SK-N-SH treated with all-trans-retinoic acid at 6 μM for 48 hours (cell line): Measurements from ENCODE around the gene POU4F1.

Source experiments
- ATAC-seq: fragments of 200-7000 bp; cut with Tn5 transposase; 3 replicates; pipeline ENCODE4 v1.9.1; 2020; ENCODE audit warnings: mild to moderate bottlenecking, moderate library complexity
- ARNTL ChIP-seq: fragments of 450-650 bp; formaldehyde crosslinking; IDR thresholded peaks from 2 replicates; pipeline ENCODE4 v1.5.0; 2020; ENCODE audit warnings: low read depth, mild to moderate bottlenecking, moderate library complexity, borderline replicate concordance
- RARB ChIP-seq: fragments of 250-450 bp; sonication (Bioruptor Pico); IDR thresholded peaks from 2 replicates; pipeline ENCODE4 v1.8.0; 2021; ENCODE audit warnings: mild to moderate bottlenecking, moderate library complexity
- TCF4 ChIP-seq: fragments of 250-450 bp; sonication (Bioruptor Pico); IDR thresholded peaks from 2 replicates; pipeline ENCODE4 v1.8.0; 2021; ENCODE audit warnings: mild to moderate bottlenecking, moderate library complexity, borderline replicate concordance
- TOX ChIP-seq: fragments of 250-450 bp; sonication (Bioruptor Pico); IDR thresholded peaks from 2 replicates; pipeline ENCODE4 v1.8.0; 2021; ENCODE audit warnings: mild to moderate bottlenecking, moderate library complexity, borderline replicate concordance
- ZC3H10 ChIP-seq: fragments of 250-450 bp; sonication (Bioruptor Pico); IDR thresholded peaks from 2 replicates; pipeline ENCODE4 v1.5.1; 2021; ENCODE audit warnings: mild to moderate bottlenecking, moderate library complexity
- ZFP3 ChIP-seq: fragments of 250-450 bp; sonication (Bioruptor Pico); IDR thresholded peaks from 2 replicates; pipeline ENCODE4 v1.5.0; 2020; ENCODE audit warnings: mild to moderate bottlenecking, moderate library complexity
- ZFP30 ChIP-seq: fragments of 450-650 bp; formaldehyde crosslinking; IDR thresholded peaks from 2 replicates; pipeline ENCODE4 v1.5.0; 2022; ENCODE audit warnings: mild to moderate bottlenecking, moderate library complexity
- ZNF8 ChIP-seq: fragments of 450-650 bp; formaldehyde crosslinking; IDR thresholded peaks from 2 replicates; pipeline ENCODE4 v1.5.0; 2020; ENCODE audit warnings: mild to moderate bottlenecking, moderate library complexity
- TF ChIP-seq, protein P1 (sequence below): fragments of 250-450 bp; sonication (Bioruptor Pico); IDR thresholded peaks from 2 replicates; pipeline ENCODE4 v1.5.1; 2021; ENCODE audit warnings: mild to moderate bottlenecking, moderate library complexity
- TF ChIP-seq, protein P2 (sequence below): fragments of 250-450 bp; sonication (Bioruptor Pico); IDR thresholded peaks from 2 replicates; pipeline ENCODE4 v1.8.0; 2021; ENCODE audit warnings: low read depth, mild to moderate bottlenecking, moderate library complexity, borderline replicate concordance

Gene POU4F1

GRCh38 chr13:78562237-78562889, 41.0 kb downstream of the POU4F1 start:
- TF ChIP-seq ZC3H10 (CRISPR knock-in tag) (no peak), ARNTL (no peak), ZNF8 (CRISPR knock-in tag) (no peak), TCF4 (CRISPR knock-in tag) (no peak), ZFP30 (CRISPR knock-in tag) (no peak), RARB (CRISPR knock-in tag) (no peak), TOX (CRISPR knock-in tag) (no peak), ZFP3 (CRISPR knock-in tag) (no peak)
- TF ChIP-seq, protein P1, sequence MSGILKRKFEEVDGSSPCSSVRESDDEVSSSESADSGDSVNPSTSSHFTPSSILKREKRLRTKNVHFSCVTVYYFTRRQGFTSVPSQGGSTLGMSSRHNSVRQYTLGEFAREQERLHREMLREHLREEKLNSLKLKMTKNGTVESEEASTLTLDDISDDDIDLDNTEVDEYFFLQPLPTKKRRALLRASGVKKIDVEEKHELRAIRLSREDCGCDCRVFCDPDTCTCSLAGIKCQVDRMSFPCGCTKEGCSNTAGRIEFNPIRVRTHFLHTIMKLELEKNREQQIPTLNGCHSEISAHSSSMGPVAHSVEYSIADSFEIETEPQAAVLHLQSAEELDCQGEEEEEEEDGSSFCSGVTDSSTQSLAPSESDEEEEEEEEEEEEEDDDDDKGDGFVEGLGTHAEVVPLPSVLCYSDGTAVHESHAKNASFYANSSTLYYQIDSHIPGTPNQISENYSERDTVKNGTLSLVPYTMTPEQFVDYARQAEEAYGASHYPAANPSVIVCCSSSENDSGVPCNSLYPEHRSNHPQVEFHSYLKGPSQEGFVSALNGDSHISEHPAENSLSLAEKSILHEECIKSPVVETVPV (CRISPR knock-in tag): no peak
- TF ChIP-seq, protein P2, sequence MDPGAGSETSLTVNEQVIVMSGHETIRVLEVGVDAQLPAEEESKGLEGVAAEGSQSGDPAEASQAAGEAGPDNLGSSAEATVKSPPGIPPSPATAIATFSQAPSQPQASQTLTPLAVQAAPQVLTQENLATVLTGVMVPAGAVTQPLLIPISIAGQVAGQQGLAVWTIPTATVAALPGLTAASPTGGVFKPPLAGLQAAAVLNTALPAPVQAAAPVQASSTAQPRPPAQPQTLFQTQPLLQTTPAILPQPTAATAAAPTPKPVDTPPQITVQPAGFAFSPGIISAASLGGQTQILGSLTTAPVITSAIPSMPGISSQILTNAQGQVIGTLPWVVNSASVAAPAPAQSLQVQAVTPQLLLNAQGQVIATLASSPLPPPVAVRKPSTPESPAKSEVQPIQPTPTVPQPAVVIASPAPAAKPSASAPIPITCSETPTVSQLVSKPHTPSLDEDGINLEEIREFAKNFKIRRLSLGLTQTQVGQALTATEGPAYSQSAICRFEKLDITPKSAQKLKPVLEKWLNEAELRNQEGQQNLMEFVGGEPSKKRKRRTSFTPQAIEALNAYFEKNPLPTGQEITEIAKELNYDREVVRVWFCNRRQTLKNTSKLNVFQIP (CRISPR knock-in tag): no peak
- TF ChIP-seq, all 23 proteins: peak for 0
- ATAC-seq: no peak
